ENCODE data around the gene GPR52. TPM values are rescaled to one million over a fixed set of nuclear protein-coding genes. Genes with fewer than 3 reads are reported as not detected.

GPR52 gene
- total and polyA plus RNA-seq, 2 of the 4 experiments (the other 2 are of a cell fraction): 0.90 TPM; not detected in 1

GRCh38 chr1:174414203-174414602 lies 33.6 kb upstream of the GPR52 start:
- Histone ChIP-seq H3K9ac (ENCODE audit: low read depth, low read length) (no peak overlapping the region), H3K4ac (ENCODE audit: low read depth, low read length) (no peak overlapping the region), H3K27ac (ENCODE audit: insufficient read depth, low read length) (no peak overlapping the region), H4K91ac (ENCODE audit: insufficient read depth, low read depth, low read length) (no peak overlapping the region), H3K18ac (ENCODE audit: low read depth, low read length) (no peak overlapping the region), H3K9me1 (ENCODE audit: insufficient read depth, low read length) (no peaks in the 10 kb centered on the region), H4K20me1 (ENCODE audit: insufficient read depth, low read length) (no peaks in the 10 kb centered on the region), H2BK15ac (ENCODE audit: low read depth, low read length) (no peak overlapping the region), H3K4me2 (ENCODE audit: low read depth, low read length) (peak overlapping the region; percentile 56; the same call in 1 of the 2 replicates), H2BK120ac (ENCODE audit: low read depth, low read length) (no peak overlapping the region), H3K23ac (ENCODE audit: low read depth, low read length) (no peak overlapping the region), H3K79me1 (ENCODE audit: low read depth in 1 of 2, low read length in 2 of 2) (no peaks in the 10 kb centered on the region; a peak in 2 of 4 replicates), H4K8ac (ENCODE audit: low read depth in 2 of 2, low read length in 2 of 2) (no peak overlapping the region), H3K4me1 (ENCODE audit: control insufficient read depth, insufficient read depth, low read length) (no peaks in the 10 kb centered on the region), H4K5ac (ENCODE audit: low read depth, low read length) (no peak overlapping the region), H3K14ac (replicated peaks; ENCODE audit: low read depth, low read length) (no peak overlapping the region), H2BK20ac (ENCODE audit: low read depth, low read length) (no peak overlapping the region), H3K27me3 (ENCODE audit: control insufficient read depth, insufficient read depth, low read length) (no peaks in the 10 kb centered on the region), H2AK9ac (replicated peaks; ENCODE audit: low read depth, low read length, poor library complexity) (no peak overlapping the region), H2AK5ac (ENCODE audit: low read depth, low read length) (no peak overlapping the region), H2AFZ (replicated peaks; ENCODE audit: low read length, poor library complexity) (no peak overlapping the region), H3K9me3 (ENCODE audit: control insufficient read depth, insufficient read depth, low read length) (no peaks in the 10 kb centered on the region), H3K4me3 (ENCODE audit: insufficient read depth, low read depth, low read length) (no peak overlapping the region), H3K36me3 (ENCODE audit: control insufficient read depth, insufficient read depth, low read length) (no peaks in the 10 kb centered on the region), H3K56ac (ENCODE audit: extremely low read depth, insufficient read depth, low read length) (no peak overlapping the region), H2BK5ac (ENCODE audit: low read depth, low read length, poor library complexity, severe bottlenecking) (no peak overlapping the region)
- dilution Hi-C loops (cut with HindIII; ENCODE audit: low sequenced_read_pairs, unreplicated experiment): no loop called here
- no CpG with 5 or more reads among the region's 1 CpG for WGBS, 2 experiments (ENCODE audit: extremely low coverage in 2 of 2, insufficient read length in 1 of 2)
- intact Hi-C loops (cut with micrococcal nuclease): loop anchor here (5.0 kb wide), 1 partner anchor 313 kb away; no protein-coding TSS in a partner anchor
- CTCF ChIA-PET: interaction anchor here (0.6 to 1.1 kb wide), 2 partner anchors 9 to 1101 kb away, joined by 3 to 5 read pairs; no protein-coding TSS in a partner anchor
- DNase-seq (no peak), ATAC-seq (ENCODE audit: low read depth) (no peak)
- BruUV-seq (replicated peaks): no TSS peak
- POLR2A ChIA-PET (ENCODE audit: unreplicated experiment): no interaction called here
- TF ChIP-seq NFE2L2 (IDR thresholded peaks at IDR 0.05; ENCODE audit: low read depth, low read length): no peak
- TF ChIP-seq BHLHE40 (IDR thresholded peaks at IDR 0.05; ENCODE audit: low read depth, low read length): no peak
- no peak for TF ChIP-seq MAZ (IDR thresholded peaks at IDR 0.05; ENCODE audit: borderline replicate concordance, low read depth, low read length)
- TF ChIP-seq POLR2A (IDR thresholded peaks at IDR 0.05; ENCODE audit: low read depth, low read length): no peak
- no peak for TF ChIP-seq RAD21 (IDR thresholded peaks at IDR 0.05; ENCODE audit: low read length)
- TF ChIP-seq RFX5 (IDR thresholded peaks at IDR 0.05; ENCODE audit: low read depth, low read length): no peak
- no peak for TF ChIP-seq ELK1 (IDR thresholded peaks at IDR 0.05; ENCODE audit: borderline replicate concordance, low read depth, low read length)
- no peak for TF ChIP-seq FOS (IDR thresholded peaks at IDR 0.05; ENCODE audit: low read depth, low read length)
- TF ChIP-seq MXI1 (IDR thresholded peaks at IDR 0.05; ENCODE audit: borderline replicate concordance, low read depth, low read length): no peak
- TF ChIP-seq CHD1 (IDR thresholded peaks at IDR 0.05; ENCODE audit: low read depth, low read length): no peak
- no peak for TF ChIP-seq RCOR1 (IDR thresholded peaks at IDR 0.05; ENCODE audit: insufficient replicate concordance, low read length)
- in situ Hi-C loops (cut with MboI; ENCODE audit: low sequenced_read_pairs): no loop called here

All from IMR-90 (cell line).